WTC11 (cell line): ENCODE results near the gene LMF1. TPM values are rescaled to one million over a fixed set of nuclear protein-coding genes. Genes with fewer than 3 reads are reported as not detected.

ENCODE experiments used
- ATAC-seq: fragments of 200-7000 bp; cut with Tn5 transposase; 2 replicates; pipeline ENCODE4 v1.10.0; 2021; ENCODE audit warnings: mild to moderate bottlenecking, moderate library complexity
- CTCF ChIA-PET: fragments of 300-600 bp; sonication (Branson Sonifier 250); formaldehyde crosslinking; loops from one replicate; lab custom pipeline; 2021; ENCODE audit warnings: antibody characterized with exemption; lab: Charles Lee
- POLR2A ChIA-PET: fragments of 350-600 bp; sonication (Branson Sonifier 250); formaldehyde crosslinking; loops from one replicate; lab custom pipeline; 2021; ENCODE audit warnings: antibody characterized with exemption; lab: Charles Lee
- DNase-seq: peaks from one replicate; pipeline ENCODE4 v3.0.0; 2021; ENCODE audit warnings: low spot score
- H3K27ac Mint-ChIP-seq: 2 replicates; pipeline ENCODE4 v1.8.0; 2021; ENCODE audit warnings: mixed read lengths
- H3K27me3 Mint-ChIP-seq: 2 replicates; pipeline ENCODE4 v1.8.0; 2021; ENCODE audit warnings: low read depth, mild to moderate bottlenecking, moderate library complexity, mixed read lengths
- H3K36me3 Mint-ChIP-seq: 2 replicates; pipeline ENCODE4 v1.8.0; 2021; ENCODE audit warnings: mixed read lengths
- H3K4me1 Mint-ChIP-seq: 2 replicates; pipeline ENCODE4 v1.8.0; 2022; ENCODE audit warnings: mixed read lengths
- H3K4me3 Mint-ChIP-seq: 2 replicates; pipeline ENCODE4 v1.8.0; 2021; ENCODE audit warnings: mild to moderate bottlenecking, moderate library complexity, mixed read lengths
- H3K9me3 Mint-ChIP-seq: 2 replicates; pipeline ENCODE4 v1.8.0; 2021; ENCODE audit warnings: mixed read lengths
- ELF4 ChIP-seq: sonication (generic); formaldehyde crosslinking; IDR thresholded peaks from 2 replicates; pipeline ENCODE4 v1.8.1; 2022; ENCODE audit warnings: low read depth, mild to moderate bottlenecking, moderate library complexity, missing genetic modification reagents
- EMX1 ChIP-seq: fragments of 250-450 bp; sonication (Bioruptor Pico); IDR thresholded peaks from 2 replicates; pipeline ENCODE4 v1.8.0; 2021; ENCODE audit warnings: mild to moderate bottlenecking
- ETV6 ChIP-seq: sonication (generic); formaldehyde crosslinking; IDR thresholded peaks from 2 replicates; pipeline ENCODE4 v1.8.1; 2022; ENCODE audit warnings: mild to moderate bottlenecking, missing genetic modification reagents
- IRF2 ChIP-seq: sonication (generic); formaldehyde crosslinking; IDR thresholded peaks from 2 replicates; pipeline ENCODE4 v1.8.0; 2022; ENCODE audit warnings: low read depth, missing genetic modification reagents, borderline replicate concordance
- JAZF1 ChIP-seq: fragments of 250-450 bp; sonication (Bioruptor Pico); IDR thresholded peaks from 2 replicates; pipeline ENCODE4 v1.9.0; 2021; ENCODE audit warnings: moderate library complexity, mild to moderate bottlenecking, inconsistent platforms
- NFE2L1 ChIP-seq: sonication (generic); formaldehyde crosslinking; IDR thresholded peaks from 2 replicates; pipeline ENCODE4 v1.8.1; 2023; ENCODE audit warnings: missing genetic modification reagents
- RORB ChIP-seq: fragments of 250-450 bp; sonication (Bioruptor Pico); IDR thresholded peaks from 2 replicates; pipeline ENCODE4 v1.9.0; 2021; ENCODE audit warnings: mild to moderate bottlenecking
- SMAD4 ChIP-seq: sonication (generic); formaldehyde crosslinking; IDR thresholded peaks from 2 replicates; pipeline ENCODE4 v1.8.0; 2022; ENCODE audit warnings: mild to moderate bottlenecking, missing genetic modification reagents
- SOX15 ChIP-seq: fragments of 250-450 bp; sonication (Bioruptor Pico); IDR thresholded peaks from 2 replicates; pipeline ENCODE4 v1.9.0; 2021; ENCODE audit warnings: mild to moderate bottlenecking
- TEAD4 ChIP-seq: sonication (generic); formaldehyde crosslinking; IDR thresholded peaks from 2 replicates; pipeline ENCODE4 v1.8.0; 2022; ENCODE audit warnings: mild to moderate bottlenecking, missing genetic modification reagents
- ZBTB21 ChIP-seq: sonication (generic); formaldehyde crosslinking; IDR thresholded peaks from 2 replicates; pipeline ENCODE4 v1.8.1; 2023; ENCODE audit warnings: mild to moderate bottlenecking, missing genetic modification reagents, borderline replicate concordance
- ZNF121 ChIP-seq: sonication (generic); formaldehyde crosslinking; IDR thresholded peaks from 2 replicates; pipeline ENCODE4 v1.8.0; 2023; ENCODE audit warnings: missing genetic modification reagents
- ZNF423 ChIP-seq: fragments of 250-450 bp; sonication (Bioruptor Pico); IDR thresholded peaks from 2 replicates; pipeline ENCODE4 v2.1.2; 2022; ENCODE audit warnings: mild to moderate bottlenecking, moderate library complexity
- total RNA-seq: library from RNA; stranded (reverse); gene quantifications from 3 replicates; pipeline ENCODE4 v1.2.3, GENCODE V29; 2021
- TF ChIP-seq, protein P1 (sequence below): fragments of 250-450 bp; sonication (Bioruptor Pico); IDR thresholded peaks from 2 replicates; pipeline ENCODE4 v1.9.0; 2021; ENCODE audit warnings: mild to moderate bottlenecking
- TF ChIP-seq, protein P2 (sequence below): fragments of 250-450 bp; sonication (Bioruptor Pico); IDR thresholded peaks from 2 replicates; pipeline ENCODE4 v1.8.0; 2021; ENCODE audit warnings: mild to moderate bottlenecking
- TF ChIP-seq, protein P3 (sequence below): fragments of 250-450 bp; sonication (Bioruptor Pico); IDR thresholded peaks from 2 replicates; pipeline ENCODE4 v1.9.0; 2021; ENCODE audit warnings: moderate library complexity, mild to moderate bottlenecking, inconsistent platforms, borderline replicate concordance
- TF ChIP-seq, protein P4 (sequence below): sonication (generic); formaldehyde crosslinking; IDR thresholded peaks from 2 replicates; pipeline ENCODE4 v1.8.0; 2022; ENCODE audit warnings: missing genetic modification reagents
- TF ChIP-seq, protein P5 (sequence below): sonication (generic); formaldehyde crosslinking; IDR thresholded peaks from 2 replicates; pipeline ENCODE4 v1.8.0; 2023; ENCODE audit warnings: mild to moderate bottlenecking, missing genetic modification reagents
- TF ChIP-seq, protein P6 (sequence below): sonication (generic); formaldehyde crosslinking; IDR thresholded peaks from 2 replicates; pipeline ENCODE4 v1.8.1; 2023; ENCODE audit warnings: mild to moderate bottlenecking, missing genetic modification reagents, borderline replicate concordance
- TF ChIP-seq, protein P7 (sequence below): sonication (generic); formaldehyde crosslinking; IDR thresholded peaks from 2 replicates; pipeline ENCODE4 v1.8.1; 2023; ENCODE audit warnings: mild to moderate bottlenecking, missing genetic modification reagents, moderate library complexity

Gene LMF1
- total RNA-seq, 1 experiment from 2014 or later, result 10.5 TPM

DNA sequence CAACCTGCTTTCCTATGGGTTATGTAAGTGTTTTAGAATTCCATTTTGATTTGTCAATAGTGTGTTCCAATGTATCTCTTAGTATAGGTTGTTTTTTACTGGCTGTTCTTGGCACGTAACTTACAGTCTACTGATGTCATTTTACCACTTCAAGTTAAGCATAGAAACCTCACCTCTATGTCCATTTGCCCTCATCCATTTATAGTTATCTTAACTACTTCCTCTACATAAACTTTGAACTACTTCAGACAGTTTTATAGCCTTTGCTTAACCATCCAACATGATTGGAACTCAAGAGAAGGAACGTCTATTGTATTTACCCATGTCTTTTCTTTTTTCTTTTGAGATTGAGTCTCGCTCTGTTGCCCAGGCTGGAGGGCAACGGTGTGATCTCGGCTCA, 105.8 kb downstream of the LMF1 start:
- ChIA-PET POLR2A (no interaction called here), CTCF (no interaction called here)
- Mint-ChIP-seq H3K9me3 (peaks cover 14% of the 10 kb centered on the region), H3K27me3 (peaks cover 5% of the 10 kb centered on the region; the same call in 1 of the 2 replicates), H3K4me1 (no peaks in the 10 kb centered on the region), H3K36me3 (peaks cover 5% of the 10 kb centered on the region), H3K4me3 (no peak overlapping the region), H3K27ac (no peak overlapping the region)
- TF ChIP-seq JAZF1 (CRISPR knock-in tag) (no peak), ZNF121 (CRISPR knock-in tag) (no peak), SOX15 (no peak), ZNF423 (CRISPR knock-in tag) (no peak), TEAD4 (CRISPR knock-in tag) (no peak), EMX1 (CRISPR knock-in tag) (no peak), ETV6 (CRISPR knock-in tag) (no peak), NFE2L1 (CRISPR knock-in tag) (no peak), ZBTB21 (CRISPR knock-in tag) (no peak), IRF2 (CRISPR knock-in tag) (no peak), RORB (no peak), SMAD4 (CRISPR knock-in tag) (no peak), ELF4 (CRISPR knock-in tag) (no peak)
- TF ChIP-seq, protein P1, sequence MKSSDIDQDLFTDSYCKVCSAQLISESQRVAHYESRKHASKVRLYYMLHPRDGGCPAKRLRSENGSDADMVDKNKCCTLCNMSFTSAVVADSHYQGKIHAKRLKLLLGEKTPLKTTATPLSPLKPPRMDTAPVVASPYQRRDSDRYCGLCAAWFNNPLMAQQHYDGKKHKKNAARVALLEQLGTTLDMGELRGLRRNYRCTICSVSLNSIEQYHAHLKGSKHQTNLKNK (CRISPR knock-in tag), result no peak
- TF ChIP-seq, protein P2, sequence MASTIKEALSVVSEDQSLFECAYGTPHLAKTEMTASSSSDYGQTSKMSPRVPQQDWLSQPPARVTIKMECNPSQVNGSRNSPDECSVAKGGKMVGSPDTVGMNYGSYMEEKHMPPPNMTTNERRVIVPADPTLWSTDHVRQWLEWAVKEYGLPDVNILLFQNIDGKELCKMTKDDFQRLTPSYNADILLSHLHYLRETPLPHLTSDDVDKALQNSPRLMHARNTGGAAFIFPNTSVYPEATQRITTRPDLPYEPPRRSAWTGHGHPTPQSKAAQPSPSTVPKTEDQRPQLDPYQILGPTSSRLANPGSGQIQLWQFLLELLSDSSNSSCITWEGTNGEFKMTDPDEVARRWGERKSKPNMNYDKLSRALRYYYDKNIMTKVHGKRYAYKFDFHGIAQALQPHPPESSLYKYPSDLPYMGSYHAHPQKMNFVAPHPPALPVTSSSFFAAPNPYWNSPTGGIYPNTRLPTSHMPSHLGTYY (CRISPR knock-in tag), result no peak
- TF ChIP-seq, protein P3, sequence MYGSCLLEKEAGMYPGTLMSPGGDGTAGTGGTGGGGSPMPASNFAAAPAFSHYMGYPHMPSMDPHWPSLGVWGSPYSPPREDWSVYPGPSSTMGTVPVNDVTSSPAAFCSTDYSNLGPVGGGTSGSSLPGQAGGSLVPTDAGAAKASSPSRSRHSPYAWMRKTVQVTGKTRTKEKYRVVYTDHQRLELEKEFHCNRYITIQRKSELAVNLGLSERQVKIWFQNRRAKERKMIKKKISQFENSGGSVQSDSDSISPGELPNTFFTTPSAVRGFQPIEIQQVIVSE, result no peak
- TF ChIP-seq, protein P4, sequence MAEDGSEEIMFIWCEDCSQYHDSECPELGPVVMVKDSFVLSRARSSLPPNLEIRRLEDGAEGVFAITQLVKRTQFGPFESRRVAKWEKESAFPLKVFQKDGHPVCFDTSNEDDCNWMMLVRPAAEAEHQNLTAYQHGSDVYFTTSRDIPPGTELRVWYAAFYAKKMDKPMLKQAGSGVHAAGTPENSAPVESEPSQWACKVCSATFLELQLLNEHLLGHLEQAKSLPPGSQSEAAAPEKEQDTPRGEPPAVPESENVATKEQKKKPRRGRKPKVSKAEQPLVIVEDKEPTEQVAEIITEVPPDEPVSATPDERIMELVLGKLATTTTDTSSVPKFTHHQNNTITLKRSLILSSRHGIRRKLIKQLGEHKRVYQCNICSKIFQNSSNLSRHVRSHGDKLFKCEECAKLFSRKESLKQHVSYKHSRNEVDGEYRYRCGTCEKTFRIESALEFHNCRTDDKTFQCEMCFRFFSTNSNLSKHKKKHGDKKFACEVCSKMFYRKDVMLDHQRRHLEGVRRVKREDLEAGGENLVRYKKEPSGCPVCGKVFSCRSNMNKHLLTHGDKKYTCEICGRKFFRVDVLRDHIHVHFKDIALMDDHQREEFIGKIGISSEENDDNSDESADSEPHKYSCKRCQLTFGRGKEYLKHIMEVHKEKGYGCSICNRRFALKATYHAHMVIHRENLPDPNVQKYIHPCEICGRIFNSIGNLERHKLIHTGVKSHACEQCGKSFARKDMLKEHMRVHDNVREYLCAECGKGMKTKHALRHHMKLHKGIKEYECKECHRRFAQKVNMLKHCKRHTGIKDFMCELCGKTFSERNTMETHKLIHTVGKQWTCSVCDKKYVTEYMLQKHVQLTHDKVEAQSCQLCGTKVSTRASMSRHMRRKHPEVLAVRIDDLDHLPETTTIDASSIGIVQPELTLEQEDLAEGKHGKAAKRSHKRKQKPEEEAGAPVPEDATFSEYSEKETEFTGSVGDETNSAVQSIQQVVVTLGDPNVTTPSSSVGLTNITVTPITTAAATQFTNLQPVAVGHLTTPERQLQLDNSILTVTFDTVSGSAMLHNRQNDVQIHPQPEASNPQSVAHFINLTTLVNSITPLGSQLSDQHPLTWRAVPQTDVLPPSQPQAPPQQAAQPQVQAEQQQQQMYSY (CRISPR knock-in tag), result no peak
- TF ChIP-seq, protein P5, sequence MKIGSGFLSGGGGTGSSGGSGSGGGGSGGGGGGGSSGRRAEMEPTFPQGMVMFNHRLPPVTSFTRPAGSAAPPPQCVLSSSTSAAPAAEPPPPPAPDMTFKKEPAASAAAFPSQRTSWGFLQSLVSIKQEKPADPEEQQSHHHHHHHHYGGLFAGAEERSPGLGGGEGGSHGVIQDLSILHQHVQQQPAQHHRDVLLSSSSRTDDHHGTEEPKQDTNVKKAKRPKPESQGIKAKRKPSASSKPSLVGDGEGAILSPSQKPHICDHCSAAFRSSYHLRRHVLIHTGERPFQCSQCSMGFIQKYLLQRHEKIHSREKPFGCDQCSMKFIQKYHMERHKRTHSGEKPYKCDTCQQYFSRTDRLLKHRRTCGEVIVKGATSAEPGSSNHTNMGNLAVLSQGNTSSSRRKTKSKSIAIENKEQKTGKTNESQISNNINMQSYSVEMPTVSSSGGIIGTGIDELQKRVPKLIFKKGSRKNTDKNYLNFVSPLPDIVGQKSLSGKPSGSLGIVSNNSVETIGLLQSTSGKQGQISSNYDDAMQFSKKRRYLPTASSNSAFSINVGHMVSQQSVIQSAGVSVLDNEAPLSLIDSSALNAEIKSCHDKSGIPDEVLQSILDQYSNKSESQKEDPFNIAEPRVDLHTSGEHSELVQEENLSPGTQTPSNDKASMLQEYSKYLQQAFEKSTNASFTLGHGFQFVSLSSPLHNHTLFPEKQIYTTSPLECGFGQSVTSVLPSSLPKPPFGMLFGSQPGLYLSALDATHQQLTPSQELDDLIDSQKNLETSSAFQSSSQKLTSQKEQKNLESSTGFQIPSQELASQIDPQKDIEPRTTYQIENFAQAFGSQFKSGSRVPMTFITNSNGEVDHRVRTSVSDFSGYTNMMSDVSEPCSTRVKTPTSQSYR (CRISPR knock-in tag), result no peak
- TF ChIP-seq, protein P6, sequence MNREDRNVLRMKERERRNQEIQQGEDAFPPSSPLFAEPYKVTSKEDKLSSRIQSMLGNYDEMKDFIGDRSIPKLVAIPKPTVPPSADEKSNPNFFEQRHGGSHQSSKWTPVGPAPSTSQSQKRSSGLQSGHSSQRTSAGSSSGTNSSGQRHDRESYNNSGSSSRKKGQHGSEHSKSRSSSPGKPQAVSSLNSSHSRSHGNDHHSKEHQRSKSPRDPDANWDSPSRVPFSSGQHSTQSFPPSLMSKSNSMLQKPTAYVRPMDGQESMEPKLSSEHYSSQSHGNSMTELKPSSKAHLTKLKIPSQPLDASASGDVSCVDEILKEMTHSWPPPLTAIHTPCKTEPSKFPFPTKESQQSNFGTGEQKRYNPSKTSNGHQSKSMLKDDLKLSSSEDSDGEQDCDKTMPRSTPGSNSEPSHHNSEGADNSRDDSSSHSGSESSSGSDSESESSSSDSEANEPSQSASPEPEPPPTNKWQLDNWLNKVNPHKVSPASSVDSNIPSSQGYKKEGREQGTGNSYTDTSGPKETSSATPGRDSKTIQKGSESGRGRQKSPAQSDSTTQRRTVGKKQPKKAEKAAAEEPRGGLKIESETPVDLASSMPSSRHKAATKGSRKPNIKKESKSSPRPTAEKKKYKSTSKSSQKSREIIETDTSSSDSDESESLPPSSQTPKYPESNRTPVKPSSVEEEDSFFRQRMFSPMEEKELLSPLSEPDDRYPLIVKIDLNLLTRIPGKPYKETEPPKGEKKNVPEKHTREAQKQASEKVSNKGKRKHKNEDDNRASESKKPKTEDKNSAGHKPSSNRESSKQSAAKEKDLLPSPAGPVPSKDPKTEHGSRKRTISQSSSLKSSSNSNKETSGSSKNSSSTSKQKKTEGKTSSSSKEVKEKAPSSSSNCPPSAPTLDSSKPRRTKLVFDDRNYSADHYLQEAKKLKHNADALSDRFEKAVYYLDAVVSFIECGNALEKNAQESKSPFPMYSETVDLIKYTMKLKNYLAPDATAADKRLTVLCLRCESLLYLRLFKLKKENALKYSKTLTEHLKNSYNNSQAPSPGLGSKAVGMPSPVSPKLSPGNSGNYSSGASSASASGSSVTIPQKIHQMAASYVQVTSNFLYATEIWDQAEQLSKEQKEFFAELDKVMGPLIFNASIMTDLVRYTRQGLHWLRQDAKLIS (CRISPR knock-in tag), result no peak
- TF ChIP-seq, protein P7, sequence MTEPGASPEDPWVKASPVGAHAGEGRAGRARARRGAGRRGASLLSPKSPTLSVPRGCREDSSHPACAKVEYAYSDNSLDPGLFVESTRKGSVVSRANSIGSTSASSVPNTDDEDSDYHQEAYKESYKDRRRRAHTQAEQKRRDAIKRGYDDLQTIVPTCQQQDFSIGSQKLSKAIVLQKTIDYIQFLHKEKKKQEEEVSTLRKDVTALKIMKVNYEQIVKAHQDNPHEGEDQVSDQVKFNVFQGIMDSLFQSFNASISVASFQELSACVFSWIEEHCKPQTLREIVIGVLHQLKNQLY (CRISPR knock-in tag), result no peak
- ATAC-seq, result no peak
- DNase-seq, result no peak
